A549 (cell line): ENCODE data around the gene TIMM17A. TPM values are rescaled to one million over a fixed set of nuclear protein-coding genes. Genes with fewer than 3 reads are reported as not detected.

Source experiments
- ATAC-seq, 2 experiments: fragments of 200-7000 bp in 1 of 2; fragments of >200 bp in 1 of 2; cut with Nextera tagmentation in 1 of 2; cut with Tn5 transposase in 1 of 2; 3 replicates each; pipeline versions ENCODE4 v1.8.0 to v1.9.1; 2018 to 2020; ENCODE audit warnings: mild to moderate bottlenecking in 1 of 2, moderate library complexity in 1 of 2
- CTCF ChIA-PET: fragments of 300-600 bp; sonication (Branson Sonifier 250); formaldehyde crosslinking; extraction: SDS; loops from one replicate; lab custom pipeline; 2021; ENCODE audit warnings: antibody characterized with exemption, inconsistent platforms; lab: Yijun Ruan, JAX
- POLR2A ChIA-PET: fragments of 350-600 bp; formaldehyde crosslinking; extraction: SDS; loops from one replicate; lab custom pipeline; 2021; ENCODE audit warnings: antibody characterized with exemption, inconsistent platforms; lab: Yijun Ruan, JAX
- DNase-seq, 2 experiments: peaks; one replicate each; pipeline versions ENCODE4 v3.0.0 to v3.0.0-alpha.2; 2011 to 2016; ENCODE audit warnings: low read depth in 1 of 2, low spot score in 1 of 2
- FAIRE-seq: peaks from 2 replicates; lab custom pipeline; 2011; peaks lifted over from hg19 to GRCh38; lab: Jason Lieb, UNC
- H3K27ac ChIP-seq, 2 experiments: fragments of >200 bp; sonication (Bioruptor Twin); formaldehyde crosslinking; 3 replicates each; pipeline ENCODE4 v1.5.1; 2016 to 2017
- H3K4me1 ChIP-seq: fragments of >200 bp; sonication (Bioruptor Twin); formaldehyde crosslinking; 3 replicates; pipeline ENCODE4 v1.6.1; 2016
- H3K4me2 ChIP-seq: fragments of >200 bp; sonication (Bioruptor Twin); formaldehyde crosslinking; 3 replicates; pipeline ENCODE4 v1.6.1; 2016
- H3K4me3 ChIP-seq: fragments of >200 bp; sonication (Bioruptor Twin); formaldehyde crosslinking; 3 replicates; pipeline ENCODE4 v1.5.1; 2016
- H3K9me3 ChIP-seq: fragments of >200 bp; sonication (Bioruptor Twin); formaldehyde crosslinking; 3 replicates; pipeline ENCODE4 v1.6.1; 2016
- ATOH8 ChIP-seq: fragments of 250-450 bp; sonication (Bioruptor Pico); IDR thresholded peaks from 2 replicates; pipeline ENCODE4 v1.5.0; 2020; ENCODE audit warnings: low read depth, mild to moderate bottlenecking, moderate library complexity
- BHLHE40 ChIP-seq: IDR thresholded peaks from 2 replicates; pipeline ENCODE4 v1.6.1; 2012; ENCODE audit warnings: low read depth, low read length, inconsistent platforms
- CHD2 ChIP-seq: fragments of 150-350 bp; IDR thresholded peaks from 2 replicates; pipeline ENCODE4 v1.6.1; 2014; ENCODE audit warnings: low read length; ENCODE audit not compliant: partially characterized antibody
- E2F6 ChIP-seq: IDR thresholded peaks from 2 replicates; pipeline ENCODE4 v1.6.1; 2012; ENCODE audit warnings: low read depth, borderline replicate concordance
- EHF ChIP-seq: fragments of 250-450 bp; sonication (Bioruptor Pico); IDR thresholded peaks from 2 replicates; pipeline ENCODE4 v1.5.0; 2020; ENCODE audit warnings: mild to moderate bottlenecking
- EHMT2 ChIP-seq: fragments of 200-600 bp; sonication (generic); IDR thresholded peaks from 2 replicates; pipeline ENCODE4 v1.6.1; 2016; ENCODE audit warnings: antibody characterized with exemption, low read depth, mild to moderate bottlenecking, moderate library complexity
- ELK1 ChIP-seq: fragments of 150-350 bp; IDR thresholded peaks from 2 replicates; pipeline ENCODE4 v1.6.1; 2014; ENCODE audit warnings: low read depth, mild to moderate bottlenecking, low read length
- EP300 ChIP-seq, 2 experiments: fragments of >200 bp; sonication (Bioruptor Twin); formaldehyde crosslinking; IDR thresholded peaks; 2 replicates in 1 of 2; 3 replicates in 1 of 2; pipeline ENCODE4 v1.6.1; 2016 to 2017
- FOSB ChIP-seq: fragments of 250-450 bp; sonication (Bioruptor Pico); IDR thresholded peaks from 2 replicates; pipeline ENCODE4 v1.5.0; 2020; ENCODE audit warnings: mild to moderate bottlenecking, moderate library complexity
- FOSL2 ChIP-seq, 2 experiments: fragments of 450-650 bp in 1 of 2; fragments of >200 bp in 1 of 2; sonication (Bioruptor Twin) in 1 of 2; formaldehyde crosslinking; IDR thresholded peaks; 2 replicates each; pipeline versions ENCODE4 v1.5.0 to v1.6.1; 2016 to 2020; ENCODE audit warnings: mild to moderate bottlenecking in 1 of 2, moderate library complexity in 1 of 2
- HDAC2 ChIP-seq: fragments of 200-600 bp; sonication (generic); IDR thresholded peaks from 2 replicates; pipeline ENCODE4 v1.6.1; 2016
- HMGXB4 ChIP-seq: fragments of 250-450 bp; sonication (Bioruptor Pico); IDR thresholded peaks from 2 replicates; pipeline ENCODE4 v1.5.0; 2021; ENCODE audit warnings: mild to moderate bottlenecking, moderate library complexity, borderline replicate concordance
- HOXA7 ChIP-seq: fragments of 250-450 bp; sonication (Bioruptor Pico); IDR thresholded peaks from 2 replicates; pipeline ENCODE4 v1.5.0; 2020; ENCODE audit warnings: mild to moderate bottlenecking, moderate library complexity
- HOXB13 ChIP-seq: fragments of 250-450 bp; sonication (Bioruptor Pico); IDR thresholded peaks from 2 replicates; pipeline ENCODE4 v1.5.0; 2020; ENCODE audit warnings: low read depth, mild to moderate bottlenecking, moderate library complexity
- HOXB5 ChIP-seq: fragments of 250-450 bp; sonication (Bioruptor Pico); IDR thresholded peaks from 2 replicates; pipeline ENCODE4 v1.5.0; 2020; ENCODE audit warnings: mild to moderate bottlenecking, moderate library complexity
- MAFK ChIP-seq: fragments of 450-650 bp; IDR thresholded peaks from 2 replicates; pipeline ENCODE4 v1.6.1; 2014; ENCODE audit not compliant: partially characterized antibody
- MAZ ChIP-seq: fragments of 150-350 bp; IDR thresholded peaks from 2 replicates; pipeline ENCODE4 v1.6.1; 2014; ENCODE audit warnings: antibody characterized with exemption, low read depth, low read length, borderline replicate concordance
- NFE2L2 ChIP-seq: fragments of 150-350 bp; conservative IDR thresholded peaks from 2 replicates; pipeline ENCODE4 v1.6.1; 2014; ENCODE audit warnings: low read length
- PHF8 ChIP-seq: fragments of 200-600 bp; sonication (generic); IDR thresholded peaks from 2 replicates; pipeline ENCODE4 v1.6.1; 2016; ENCODE audit warnings: low read depth, mild to moderate bottlenecking, antibody characterized with exemption, moderate library complexity, borderline replicate concordance
- POLR2A ChIP-seq: IDR thresholded peaks from 2 replicates; pipeline ENCODE4 v1.6.1; 2012; ENCODE audit warnings: mild to moderate bottlenecking, low read length
- POLR2AphosphoS2 ChIP-seq: conservative IDR thresholded peaks from 2 replicates; pipeline ENCODE4 v1.6.1; 2012; ENCODE audit warnings: low read length, improper control_type of control experiment, inconsistent platforms
- RAD21 ChIP-seq, 2 experiments: fragments of >200 bp in 1 of 2; sonication (Bioruptor Twin) in 1 of 2; formaldehyde crosslinking in 1 of 2; IDR thresholded peaks in 1 of 2; conservative IDR thresholded peaks in 1 of 2; 2 replicates in 1 of 2; 3 replicates in 1 of 2; pipeline ENCODE4 v1.6.1; 2012 to 2018; ENCODE audit warnings: inconsistent platforms in 1 of 2
- RCOR1 ChIP-seq: fragments of 150-350 bp; IDR thresholded peaks from 2 replicates; pipeline ENCODE4 v1.6.1; 2014; ENCODE audit warnings: antibody characterized with exemption, low read length, low read depth
- REST ChIP-seq: fragments of 200-600 bp; sonication (generic); IDR thresholded peaks from 2 replicates; pipeline ENCODE4 v1.6.1; 2016; ENCODE audit warnings: antibody characterized with exemption, mild to moderate bottlenecking, moderate library complexity
- RFX5 ChIP-seq: fragments of 450-650 bp; IDR thresholded peaks from 2 replicates; pipeline ENCODE4 v1.7.1; 2014; ENCODE audit warnings: antibody characterized with exemption, mild to moderate bottlenecking, moderate library complexity
- SREBF2 ChIP-seq: fragments of 450-650 bp; IDR thresholded peaks from 2 replicates; pipeline ENCODE4 v1.6.1; 2014; ENCODE audit warnings: mild to moderate bottlenecking, moderate library complexity
- TFCP2L1 ChIP-seq: fragments of 250-450 bp; sonication (Bioruptor Pico); IDR thresholded peaks from 2 replicates; pipeline ENCODE4 v1.5.0; 2021; ENCODE audit warnings: mild to moderate bottlenecking
- TP53 ChIP-seq: fragments of 250-450 bp; sonication (Bioruptor Pico); IDR thresholded peaks from 2 replicates; pipeline ENCODE4 v1.5.0; 2021; ENCODE audit warnings: mild to moderate bottlenecking, moderate library complexity
- ZC3H11A ChIP-seq: fragments of 450-650 bp; IDR thresholded peaks from 2 replicates; pipeline ENCODE4 v1.6.1; 2014; ENCODE audit warnings: antibody characterized with exemption, mild to moderate bottlenecking
- ZFP36 ChIP-seq: fragments of 450-650 bp; IDR thresholded peaks from 2 replicates; pipeline ENCODE4 v1.6.1; 2014; ENCODE audit warnings: borderline replicate concordance; ENCODE audit not compliant: partially characterized antibody
- ZNF302 ChIP-seq: fragments of 250-450 bp; sonication (Bioruptor Pico); IDR thresholded peaks from 2 replicates; pipeline ENCODE4 v1.9.0; 2021; ENCODE audit warnings: inconsistent platforms, mild to moderate bottlenecking, moderate library complexity
- WGBS: methylation state at CpG from one replicate; pipeline ENCODE4 v1.1.6; 2017; ENCODE audit errors: missing lambda C conversion rate; 5-methylcytosine and 5-hydroxymethylcytosine counted together
- polyA plus RNA-seq, 4 experiments: library from polyadenylated mRNA; depleted of rRNA in 3 of 4; stranded (reverse); fragments of >200 nt; fragmentation: RNase III in 1 of 4; extraction: RNeasy Plus Mini Kit Qiagen cat#74134 plus additional on column Dnase treatment in 1 of 4; gene quantifications; 2 replicates in 3 of 4; 3 replicates in 1 of 4; pipeline ENCODE4 v1.2.3, GENCODE V29; 2011 to 2017

The TIMM17A gene
- polyA plus RNA-seq, 2 of the 4 experiments (the other 2 are of a cell fraction) = 127 to 134 TPM

GRCh38 chr1:202010180-202011015 lies 55.1 kb downstream of the TIMM17A start, which contains the start of gene ELF3:
Gene ELF3, plus strand, starts transcription at chr1:202010587. Its CDS starts 550 bp downstream, at chr1:202011137.
- DNase-seq = peak; percentile 98 to 100
- peak; percentile 99 for FAIRE-seq
- ATAC-seq = peak; percentile 83 to 87
- WGBS = 2% methylated on average over 11 of the region's 24 CpGs
- POLR2A ChIA-PET = interaction anchor here (0.6 to 3.7 kb wide), 37 partner anchors 9 to 547 kb away, joined by 3 to 147 read pairs (median 5); partner anchors contain the start of genes GPR37L1 and RNPEP
- H3K9me3 ChIP-seq = no peaks in the 10 kb centered on the region
- peak within 1 kb of the TSS; percentile 93 to 94 for H3K27ac ChIP-seq
- peak within 1 kb of the TSS; percentile 95 for H3K4me3 ChIP-seq
- H3K4me2 ChIP-seq = peak within 1 kb of the TSS; percentile 88
- CTCF ChIA-PET = interaction anchor here (0.6 to 46.8 kb wide), 24 partner anchors 7 to 115 kb away, joined by 3 to 1624 read pairs (median 5); partner anchors contain the start of gene GPR37L1
- H3K4me1 ChIP-seq = peaks cover 64% of the 10 kb centered on the region
- TF ChIP-seq NFE2L2 = no peak
- TF ChIP-seq BHLHE40 = no peak
- TF ChIP-seq REST = peak; percentile 55; the same call in 1 of the 2 replicates
- no peak; the same call in 1 of the 2 replicates for TF ChIP-seq HOXB5 (CRISPR knock-in tag)
- no peak for TF ChIP-seq HDAC2
- TF ChIP-seq HOXA7 = peak; percentile 60; the same call in 1 of the 2 replicates
- TF ChIP-seq TP53 (CRISPR knock-in tag) = no peak
- TF ChIP-seq POLR2AphosphoS2 = peak; percentile 75; the same call in 1 of the 2 replicates
- no peak for TF ChIP-seq ZNF302
- no peak for TF ChIP-seq MAFK
- TF ChIP-seq RCOR1 = no peak
- no peak for TF ChIP-seq SREBF2
- no peak for TF ChIP-seq EHMT2
- peak; percentile 92 for TF ChIP-seq PHF8
- peak in 1 of 2 experiments; percentile 36; a peak in 1 of 5 replicates for TF ChIP-seq EP300 (IDR thresholded peaks at IDR 0.05)
- TF ChIP-seq ZC3H11A = no peak
- no peak for TF ChIP-seq HMGXB4 (CRISPR knock-in tag)
- no peak; the same call in 1 of the 2 replicates for TF ChIP-seq HOXB13
- no peak for TF ChIP-seq EHF (CRISPR knock-in tag)
- no peak for TF ChIP-seq RFX5
- peak; percentile 59; the same call in 1 of the 2 replicates for TF ChIP-seq E2F6
- peak; percentile 81; the same call in 1 of the 2 replicates for TF ChIP-seq TFCP2L1 (CRISPR knock-in tag)
- no peak for TF ChIP-seq CHD2
- TF ChIP-seq ATOH8 (CRISPR knock-in tag) = no peak
- peak; percentile 81; the same call in 1 of the 2 replicates for TF ChIP-seq FOSB (CRISPR knock-in tag)
- TF ChIP-seq POLR2A = peak; percentile 100
- no peak for TF ChIP-seq FOSL2 (IDR thresholded peaks at IDR 0.05)
- peak; percentile 34; the same call in 1 of the 2 replicates for TF ChIP-seq FOSL2 (CRISPR knock-in tag; IDR thresholded peaks at IDR 0.05)
- TF ChIP-seq ELK1 = no peak
- peak; percentile 45; the same call in 1 of the 2 replicates for TF ChIP-seq MAZ
- no peak for TF ChIP-seq ZFP36
- TF ChIP-seq RAD21 (conservative IDR thresholded peaks at IDR 0.05 in 1 of 2, IDR thresholded peaks at IDR 0.05 in 1 of 2) = peak; percentile 29 to 43
